Cardiac fibroblast (primary cell): Measurements from ENCODE around the gene STN1.
A peak's percentile ranks its signal among the peaks of the same experiment; 100 is the strongest.

Source experiments
- DNase-seq, 2 donors: peaks; one replicate each; pipeline versions ENCODE4 v3.0.0 to v3.0.0-alpha.2; 2010; ENCODE audit warnings: low read depth in 2 of 2
- H3K4me3 ChIP-seq, 2 donors: replicated peaks in 1 of 2; 1 replicate in 1 of 2; 2 replicates in 1 of 2; pipeline ENCODE4 v1.5.1; 2011; ENCODE audit warnings: low read depth in 2 of 2, low read length in 2 of 2, mild to moderate bottlenecking in 2 of 2, moderate library complexity in 1 of 2
- TF ChIP-seq, protein P1 (sequence below): IDR thresholded peaks from one replicate; pipeline ENCODE4 v1.5.1; 2011; ENCODE audit warnings: low read depth, mild to moderate bottlenecking, low read length, inconsistent platforms

Gene STN1

DNA sequence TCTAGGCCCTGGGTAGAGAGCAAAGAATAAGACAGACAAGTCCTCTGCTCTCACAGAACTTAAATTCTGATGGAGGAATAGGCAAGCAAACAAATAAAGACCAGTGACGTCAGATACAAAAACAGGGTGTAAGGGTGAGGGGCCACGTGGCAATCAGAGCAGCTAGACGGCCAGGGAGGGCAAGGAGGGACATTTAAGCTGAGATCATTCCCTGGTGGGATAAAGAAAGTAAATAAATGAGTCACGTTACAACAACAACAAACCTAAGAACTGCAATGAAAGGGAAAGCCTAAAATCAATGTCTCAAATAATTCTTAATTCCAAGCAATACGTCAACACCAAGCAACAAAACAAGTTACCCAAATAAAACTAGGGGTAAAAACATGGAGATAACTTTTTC lies 21.8 kb downstream of the STN1 start:
- DNase-seq, result peak in 1 of 2 donors; percentile 80
- H3K4me3 ChIP-seq, result no peak overlapping the region
- TF ChIP-seq, protein P1, sequence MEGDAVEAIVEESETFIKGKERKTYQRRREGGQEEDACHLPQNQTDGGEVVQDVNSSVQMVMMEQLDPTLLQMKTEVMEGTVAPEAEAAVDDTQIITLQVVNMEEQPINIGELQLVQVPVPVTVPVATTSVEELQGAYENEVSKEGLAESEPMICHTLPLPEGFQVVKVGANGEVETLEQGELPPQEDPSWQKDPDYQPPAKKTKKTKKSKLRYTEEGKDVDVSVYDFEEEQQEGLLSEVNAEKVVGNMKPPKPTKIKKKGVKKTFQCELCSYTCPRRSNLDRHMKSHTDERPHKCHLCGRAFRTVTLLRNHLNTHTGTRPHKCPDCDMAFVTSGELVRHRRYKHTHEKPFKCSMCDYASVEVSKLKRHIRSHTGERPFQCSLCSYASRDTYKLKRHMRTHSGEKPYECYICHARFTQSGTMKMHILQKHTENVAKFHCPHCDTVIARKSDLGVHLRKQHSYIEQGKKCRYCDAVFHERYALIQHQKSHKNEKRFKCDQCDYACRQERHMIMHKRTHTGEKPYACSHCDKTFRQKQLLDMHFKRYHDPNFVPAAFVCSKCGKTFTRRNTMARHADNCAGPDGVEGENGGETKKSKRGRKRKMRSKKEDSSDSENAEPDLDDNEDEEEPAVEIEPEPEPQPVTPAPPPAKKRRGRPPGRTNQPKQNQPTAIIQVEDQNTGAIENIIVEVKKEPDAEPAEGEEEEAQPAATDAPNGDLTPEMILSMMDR, result no peak

DNA sequence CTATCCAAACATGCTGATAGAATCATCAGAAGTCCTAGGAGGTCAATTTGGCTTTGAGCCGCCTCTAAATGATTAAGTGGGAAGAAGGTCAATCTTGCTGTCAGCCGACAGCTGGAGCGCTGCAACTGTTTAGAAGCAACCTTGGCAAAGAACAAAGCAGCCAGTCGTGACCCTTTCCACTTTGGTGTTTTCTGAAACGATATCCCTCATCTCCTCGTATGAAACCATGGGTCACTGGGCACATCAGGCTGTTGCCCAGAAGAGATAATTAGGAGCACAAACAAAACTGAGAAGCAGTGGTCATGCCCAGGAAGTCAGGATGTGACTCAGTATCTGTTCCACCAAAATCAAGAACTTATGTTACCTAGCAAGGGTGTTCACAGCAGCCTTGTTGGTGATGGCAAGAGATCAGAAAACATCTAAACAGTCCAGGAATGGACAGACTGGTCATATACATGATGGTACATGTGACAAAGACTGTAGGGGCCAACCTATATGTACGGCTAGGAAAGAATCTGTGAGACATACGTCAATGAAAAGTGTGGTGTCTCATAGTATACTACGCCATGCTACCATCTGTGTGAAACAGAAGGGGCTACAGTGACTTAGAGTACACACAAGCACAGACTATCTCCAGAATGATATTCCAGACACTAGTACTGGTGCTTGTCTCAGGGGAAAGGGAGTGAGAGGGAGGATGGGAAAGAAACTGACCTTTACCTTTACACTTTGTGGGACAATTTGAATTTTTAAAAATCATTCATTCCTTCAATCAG lies 22.4 kb downstream of the STN1 start:
- DNase-seq, result peak; percentile 51 to 82
- H3K4me3 ChIP-seq, result no peak overlapping the region
- TF ChIP-seq, protein P1, result no peak

DNA sequence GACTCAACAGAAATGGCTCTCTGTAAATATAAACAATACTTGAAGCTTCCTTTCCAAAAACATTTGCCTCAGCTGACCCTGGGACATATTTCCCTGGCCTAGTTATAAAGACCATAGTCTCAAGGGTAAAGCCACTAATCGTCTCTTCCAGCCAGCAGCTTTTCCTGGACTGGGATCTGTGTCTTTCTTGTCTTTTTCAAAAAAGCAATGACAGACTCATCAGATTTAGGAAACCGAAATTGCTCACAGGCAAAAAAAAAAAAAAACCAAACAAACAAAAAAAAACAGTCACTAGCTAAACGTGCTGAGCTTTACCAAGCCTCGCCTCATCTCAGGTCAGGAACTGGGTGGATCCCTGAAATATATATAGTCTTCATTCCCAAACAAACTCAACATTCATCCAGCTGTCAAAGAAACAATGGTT lies 23.5 kb downstream of the STN1 start:
- TF ChIP-seq, protein P1, result no peak
- DNase-seq, result peak; percentile 68 to 79
- H3K4me3 ChIP-seq, result no peak overlapping the region

DNA sequence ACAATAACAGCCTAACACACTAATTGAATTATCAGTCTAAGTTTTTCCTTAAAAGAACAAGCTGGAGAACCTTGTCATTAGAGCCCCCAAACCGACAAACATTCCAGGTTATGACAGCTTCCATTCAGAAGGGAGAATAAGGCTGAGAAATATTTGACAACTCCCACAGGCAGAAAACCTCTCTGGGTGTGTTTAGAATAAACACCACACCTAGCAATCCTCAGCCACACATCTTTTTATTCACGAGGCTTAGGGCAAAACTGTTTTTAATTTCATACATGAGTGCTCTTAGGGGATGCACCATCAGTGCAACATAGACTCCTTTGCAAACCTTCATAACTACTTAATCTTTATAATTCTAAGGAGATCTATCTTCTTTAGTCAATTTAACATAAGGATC lies 24.2 kb downstream of the STN1 start:
- TF ChIP-seq, protein P1, result no peak
- no peak overlapping the region for H3K4me3 ChIP-seq
- DNase-seq, result no peak

DNA sequence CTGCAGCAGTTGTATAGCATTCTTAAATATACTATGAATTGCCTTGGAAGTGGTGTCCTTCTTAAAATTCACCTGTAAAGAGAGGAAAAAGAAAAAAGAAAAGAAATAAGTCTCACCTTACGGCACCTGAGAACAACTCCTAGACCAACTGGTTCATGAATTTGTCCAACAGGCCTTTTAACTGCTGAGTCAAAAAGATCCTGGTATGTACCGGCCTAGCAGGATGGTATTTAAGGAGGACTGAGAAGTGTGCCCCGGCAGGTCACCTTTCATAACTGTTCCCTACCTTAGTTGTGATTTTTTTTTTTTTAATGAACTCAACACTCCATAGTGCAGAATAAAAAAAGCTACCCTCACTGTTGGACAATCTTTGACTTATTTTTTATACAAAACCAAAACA lies 25.8 kb downstream of the STN1 start:
- H3K4me3 ChIP-seq, result no peak overlapping the region
- TF ChIP-seq, protein P1, result no peak
- no peak for DNase-seq

DNA sequence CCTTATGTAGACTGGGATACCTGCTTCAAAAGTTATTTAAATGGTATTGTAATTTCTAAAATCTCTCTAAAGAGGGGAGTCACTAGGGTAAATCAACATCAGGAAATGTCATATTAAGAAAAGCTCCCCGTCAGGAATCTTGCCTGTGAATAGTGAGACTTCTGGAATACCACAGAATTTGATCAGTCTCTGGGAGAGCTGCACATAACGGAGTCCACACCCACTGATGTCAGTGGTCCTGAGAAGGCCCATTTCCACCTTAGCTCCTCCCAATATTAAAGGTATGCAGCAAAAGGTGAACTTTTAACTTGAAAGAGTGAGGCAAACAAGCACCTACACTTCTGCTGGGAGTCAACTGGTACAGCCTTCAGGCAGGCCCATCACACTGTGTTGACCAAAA lies 27.3 kb downstream of the STN1 start:
- DNase-seq, result no peak
- no peak overlapping the region for H3K4me3 ChIP-seq
- TF ChIP-seq, protein P1, result no peak
